Endometrial microvascular endothelial cells (primary cell): Measurements from ENCODE around the gene GPR84. TPM values are rescaled to one million over a fixed set of nuclear protein-coding genes. Genes with fewer than 3 reads are reported as not detected.

Source experiments
- in situ Hi-C: cut with HindIII; loops from 2 replicates; pipeline ENCODE4 v1.10.0; 2017; ENCODE audit warnings: low sequenced_read_pairs, low pct_unique_long_range_greater_than_20kb; ENCODE audit errors: inconsistent ontology term
- total RNA-seq: library from RNA; depleted of rRNA; stranded (reverse); fragments of >200 nt; gene quantifications from one replicate; pipeline ENCODE4 v1.2.3, GENCODE V29; 2015; ENCODE audit errors: inconsistent ontology term

The GPR84 gene
- not detected for total RNA-seq

GRCh38 chr12:54364413-54364812, at the start of gene GPR84:
GPR84 (minus strand) TSS chr12:54364486; CDS start chr12:54363851, 635 bp downstream.
- in situ Hi-C loops = loop anchor here (5.0 kb wide), 1 partner anchor 147 kb away; no protein-coding TSS in a partner anchor

- in situ Hi-C loops = no loop called here
Measured at GRCh38 chr12:54413284-54414190, 49.3 kb upstream of the GPR84 start.

- in situ Hi-C loops = no loop called here
Measured at GRCh38 chr12:54412786-54413185, 48.5 kb upstream of the GPR84 start.

- in situ Hi-C loops = no loop called here
Measured at GRCh38 chr12:54412348-54412747, 48.1 kb upstream of the GPR84 start.

GRCh38 chr12:54411391-54412241, 47.3 kb upstream of the GPR84 start:
- in situ Hi-C loops = no loop called here

- in situ Hi-C loops = no loop called here
Measured at GRCh38 chr12:54409267-54409666, 45.0 kb upstream of the GPR84 start.

GRCh38 chr12:54407183-54407905, 43.1 kb upstream of the GPR84 start:
- in situ Hi-C loops = no loop called here

- in situ Hi-C loops = no loop called here
Measured at GRCh38 chr12:54405573-54405972, 41.3 kb upstream of the GPR84 start.

- in situ Hi-C loops = no loop called here
Measured at GRCh38 chr12:54405106-54405505, 40.8 kb upstream of the GPR84 start.

- in situ Hi-C loops = no loop called here
Measured at GRCh38 chr12:54404061-54405004, 40.0 kb upstream of the GPR84 start.

- in situ Hi-C loops = no loop called here
Measured at GRCh38 chr12:54401119-54401518, 36.8 kb upstream of the GPR84 start.

- in situ Hi-C loops = no loop called here
Measured at GRCh38 chr12:54398995-54399793, 34.9 kb upstream of the GPR84 start.

GRCh38 chr12:54398218-54398617, 33.9 kb upstream of the GPR84 start:
- in situ Hi-C loops = no loop called here

- in situ Hi-C loops = no loop called here
Measured at GRCh38 chr12:54397157-54397556, 32.9 kb upstream of the GPR84 start.

- in situ Hi-C loops = no loop called here
Measured at GRCh38 chr12:54395545-54395944, 31.3 kb upstream of the GPR84 start.

GRCh38 chr12:54394986-54395385, 30.7 kb upstream of the GPR84 start:
- in situ Hi-C loops = no loop called here

GRCh38 chr12:54394281-54394719, 30.0 kb upstream of the GPR84 start:
- in situ Hi-C loops = no loop called here
